Sigmoid colon (tissue), 4 donors: ENCODE data around the gene RNF19B.
"Not testable (repeated sequence)": the region's sequence is repeated elsewhere in the genome, so short reads cannot be mapped to it uniquely, and the experiment has no call there.

Source experiments
- POLR2AphosphoS5 ChIP-seq, 4 donors: sonication (generic); formaldehyde crosslinking; IDR thresholded peaks; one replicate each; pipeline ENCODE4 v1.6.1; 2017; ENCODE audit warnings: antibody characterized with exemption in 4 of 4
- TF ChIP-seq, protein P1 (sequence below), 4 experiments: fragments of 450-650 bp in 3 of 4; fragments of 200-600 bp in 1 of 4; IDR thresholded peaks; one replicate each; pipeline ENCODE4 v1.5.1; 2016 to 2019; ENCODE audit warnings: antibody characterized with exemption in 4 of 4, mild to moderate bottlenecking in 3 of 4, moderate library complexity in 2 of 4

DNA sequence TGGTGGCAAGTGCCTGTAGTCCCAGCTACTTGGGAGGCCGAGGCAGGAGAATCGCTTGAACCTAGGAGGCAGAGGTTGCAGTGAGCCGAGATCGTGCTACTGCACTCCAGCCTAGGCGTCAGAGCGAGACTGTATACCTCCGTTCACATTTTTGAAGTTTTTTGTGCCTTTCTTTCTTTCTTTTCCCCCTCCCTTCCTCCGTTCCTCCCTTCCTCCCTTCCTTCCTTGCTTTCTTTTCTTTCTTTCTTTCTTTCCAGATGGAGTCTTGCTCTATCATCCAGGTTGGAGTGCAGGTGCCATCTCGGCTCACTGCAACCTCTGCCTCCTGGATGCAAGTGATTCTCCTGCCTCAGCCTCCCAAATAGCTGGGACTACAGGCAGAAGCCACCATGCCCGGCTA, 59.0 kb downstream of the RNF19B start:
- TF ChIP-seq, protein P1, sequence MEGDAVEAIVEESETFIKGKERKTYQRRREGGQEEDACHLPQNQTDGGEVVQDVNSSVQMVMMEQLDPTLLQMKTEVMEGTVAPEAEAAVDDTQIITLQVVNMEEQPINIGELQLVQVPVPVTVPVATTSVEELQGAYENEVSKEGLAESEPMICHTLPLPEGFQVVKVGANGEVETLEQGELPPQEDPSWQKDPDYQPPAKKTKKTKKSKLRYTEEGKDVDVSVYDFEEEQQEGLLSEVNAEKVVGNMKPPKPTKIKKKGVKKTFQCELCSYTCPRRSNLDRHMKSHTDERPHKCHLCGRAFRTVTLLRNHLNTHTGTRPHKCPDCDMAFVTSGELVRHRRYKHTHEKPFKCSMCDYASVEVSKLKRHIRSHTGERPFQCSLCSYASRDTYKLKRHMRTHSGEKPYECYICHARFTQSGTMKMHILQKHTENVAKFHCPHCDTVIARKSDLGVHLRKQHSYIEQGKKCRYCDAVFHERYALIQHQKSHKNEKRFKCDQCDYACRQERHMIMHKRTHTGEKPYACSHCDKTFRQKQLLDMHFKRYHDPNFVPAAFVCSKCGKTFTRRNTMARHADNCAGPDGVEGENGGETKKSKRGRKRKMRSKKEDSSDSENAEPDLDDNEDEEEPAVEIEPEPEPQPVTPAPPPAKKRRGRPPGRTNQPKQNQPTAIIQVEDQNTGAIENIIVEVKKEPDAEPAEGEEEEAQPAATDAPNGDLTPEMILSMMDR (IDR thresholded peaks at IDR 0.05) = not testable (repeated sequence)
- TF ChIP-seq POLR2AphosphoS5 (IDR thresholded peaks at IDR 0.05) = not testable (repeated sequence)
